HG03457 (cell line): ENCODE measurements around the gene HRH2.
"Not testable (repeated sequence)": the region's sequence is repeated elsewhere in the genome, so short reads cannot be mapped to it uniquely, and the experiment has no call there.

Experiments
- ATAC-seq: cut with Tn5 transposase; IDR thresholded peaks from one replicate; pipeline ENCODE4 v1.9.1; 2021; ENCODE audit warnings: moderate number of reproducible peaks; ENCODE audit not compliant: unreplicated experiment

The HRH2 gene

GRCh38 chr5:175657593-175658271, at the start of gene HRH2:
HRH2 (plus strand) TSS chr5:175658071; CDS start chr5:175683234, 25,163 bp downstream.
- ATAC-seq, result no peak

DNA sequence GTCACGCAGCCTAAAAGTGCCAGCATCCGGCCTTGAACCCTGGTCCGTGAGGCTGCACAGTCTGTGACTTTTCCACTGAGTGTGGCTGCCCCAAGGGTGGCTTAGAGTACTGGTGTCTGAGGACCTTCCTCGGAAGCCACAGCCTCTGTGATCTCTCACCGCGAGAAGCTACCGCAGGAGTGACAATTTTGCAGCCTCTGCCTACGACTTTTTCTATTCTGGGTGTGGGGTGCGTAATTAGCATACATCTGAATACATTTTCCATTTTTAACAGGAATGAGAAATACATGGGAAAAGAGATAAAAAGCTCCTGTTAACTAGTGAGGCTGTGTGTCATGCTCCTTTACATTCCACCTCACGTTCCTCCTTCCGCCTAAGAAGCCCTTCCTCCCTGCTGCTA, 48.3 kb upstream of the HRH2 start:
- ATAC-seq, result no peak

- no peak for ATAC-seq
Observed at GRCh38 chr5:175610381-175610780, 47.5 kb upstream of the HRH2 start.

DNA sequence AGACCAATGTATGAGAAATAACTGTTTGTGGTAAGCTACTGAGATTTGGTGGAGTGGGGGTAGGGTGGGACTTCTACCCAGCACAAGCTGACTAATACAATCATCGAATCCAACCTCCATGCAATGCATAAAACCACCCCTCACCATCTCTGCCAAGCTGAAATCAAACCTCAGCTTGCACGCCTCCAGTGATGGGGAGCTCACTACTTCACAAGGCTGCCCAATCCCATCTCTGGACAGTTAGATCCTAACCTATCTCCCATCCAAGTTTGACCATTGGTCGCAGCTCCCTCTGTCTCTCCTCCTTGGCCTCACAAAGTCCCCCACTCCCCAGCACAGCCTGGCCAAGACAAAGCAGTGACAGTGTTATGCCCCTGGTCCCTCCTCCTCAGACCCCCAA, 47.0 kb upstream of the HRH2 start:
- ATAC-seq, result no peak

- ATAC-seq, result no peak
Observed at GRCh38 chr5:175614223-175614815, 43.6 kb upstream of the HRH2 start.

GRCh38 chr5:175614861-175615260, 43.0 kb upstream of the HRH2 start:
- ATAC-seq, result no peak

DNA sequence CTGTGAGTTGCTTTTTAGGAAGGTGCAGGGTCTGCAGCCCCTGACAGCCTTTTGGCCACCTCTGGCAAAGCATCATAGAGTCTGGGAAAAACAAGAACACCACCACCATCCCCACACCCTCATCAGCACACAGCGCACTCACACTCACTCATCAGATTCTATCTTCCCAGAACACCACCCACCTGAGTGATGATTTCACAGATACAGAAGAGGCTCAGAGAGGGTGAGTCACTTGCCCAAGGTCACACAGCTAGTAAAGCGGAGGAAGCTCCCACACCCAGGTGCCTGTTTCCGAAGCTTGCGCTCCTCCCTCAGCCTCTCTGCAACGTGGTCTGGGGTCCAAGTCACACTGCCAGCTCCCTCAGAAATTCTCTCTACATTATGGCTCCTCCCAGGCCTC, 41.8 kb upstream of the HRH2 start:
- no peak for ATAC-seq

DNA sequence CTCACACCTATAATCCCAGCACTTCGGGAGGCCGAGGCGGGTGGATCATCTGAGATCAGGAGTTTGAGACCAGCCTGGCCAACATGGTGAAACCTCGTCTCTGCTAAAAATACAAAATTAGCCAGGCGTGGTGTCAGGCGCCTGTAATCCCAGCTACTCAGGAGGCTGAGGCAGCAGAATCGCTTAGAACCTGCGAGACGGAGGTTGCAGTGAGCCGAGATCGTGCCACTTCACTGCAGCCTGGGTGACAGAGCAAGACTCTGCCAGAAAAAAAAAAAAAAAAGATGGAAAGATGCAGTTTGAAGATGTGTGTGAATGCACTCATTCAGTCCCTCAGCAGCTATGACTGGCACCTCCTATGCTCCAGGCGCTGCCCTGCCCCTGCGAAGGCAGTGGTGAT, 41.3 kb upstream of the HRH2 start:
- not testable (repeated sequence) for ATAC-seq

- no peak for ATAC-seq
Observed at GRCh38 chr5:175617447-175617846, 40.4 kb upstream of the HRH2 start.

DNA sequence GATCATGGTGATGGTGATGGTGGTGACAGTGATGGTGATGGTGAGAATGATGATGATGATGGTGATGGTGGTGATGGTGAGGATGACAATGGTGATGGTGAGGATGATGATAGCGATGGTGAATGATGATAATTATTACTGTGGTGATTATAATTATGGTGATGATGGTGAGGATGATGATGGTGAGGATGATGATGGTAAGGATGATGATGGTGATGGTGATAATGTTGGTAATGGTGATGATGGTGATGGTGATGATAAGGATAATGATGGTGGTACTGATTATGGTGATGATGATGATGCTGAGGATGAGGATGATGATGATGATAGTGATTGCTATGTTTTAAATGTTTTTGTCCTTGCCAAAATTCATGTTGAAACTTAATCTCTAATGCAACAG, 37.3 kb upstream of the HRH2 start:
- no peak for ATAC-seq

DNA sequence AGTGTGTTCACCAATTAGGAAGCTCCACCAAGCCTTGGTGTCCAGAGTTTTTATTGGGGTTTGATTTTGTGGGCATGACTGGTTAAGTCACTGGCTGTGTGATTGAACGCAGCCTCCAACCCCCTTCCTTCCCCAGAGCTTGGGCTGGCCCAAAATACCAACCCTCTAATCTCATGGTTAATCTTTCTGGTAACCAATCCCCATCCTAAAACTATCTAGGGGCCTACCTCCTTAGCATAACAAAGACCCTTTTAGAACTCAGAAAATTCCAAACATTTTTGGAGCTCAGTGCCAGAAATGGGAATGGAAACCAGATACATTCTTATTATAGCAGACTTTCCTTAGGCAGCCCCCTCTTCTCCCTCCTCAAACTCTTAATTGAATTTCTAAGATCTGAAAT, 35.9 kb upstream of the HRH2 start:
- no peak for ATAC-seq

DNA sequence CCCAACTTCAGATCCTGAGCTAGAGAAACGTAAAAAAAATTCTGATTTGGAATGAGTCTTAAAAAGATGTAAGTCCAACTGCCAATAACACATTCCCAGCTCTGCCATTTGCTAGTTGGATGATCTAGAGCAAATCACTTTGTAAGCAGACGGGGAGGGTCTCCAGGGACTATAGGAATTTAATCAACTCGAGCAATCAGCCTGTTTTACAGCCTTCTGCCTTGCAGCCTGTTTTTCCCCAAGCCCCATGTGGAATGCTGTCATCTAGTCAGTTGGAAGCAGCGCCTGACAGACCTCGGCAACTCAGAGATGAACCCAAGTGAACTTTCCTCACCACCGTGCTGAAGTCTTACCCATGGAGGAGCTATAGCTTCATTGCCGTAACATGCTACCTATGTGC, 34.8 kb upstream of the HRH2 start:
- ATAC-seq, result no peak

- ATAC-seq, result no peak
Observed at GRCh38 chr5:175624316-175624715, 33.6 kb upstream of the HRH2 start.

DNA sequence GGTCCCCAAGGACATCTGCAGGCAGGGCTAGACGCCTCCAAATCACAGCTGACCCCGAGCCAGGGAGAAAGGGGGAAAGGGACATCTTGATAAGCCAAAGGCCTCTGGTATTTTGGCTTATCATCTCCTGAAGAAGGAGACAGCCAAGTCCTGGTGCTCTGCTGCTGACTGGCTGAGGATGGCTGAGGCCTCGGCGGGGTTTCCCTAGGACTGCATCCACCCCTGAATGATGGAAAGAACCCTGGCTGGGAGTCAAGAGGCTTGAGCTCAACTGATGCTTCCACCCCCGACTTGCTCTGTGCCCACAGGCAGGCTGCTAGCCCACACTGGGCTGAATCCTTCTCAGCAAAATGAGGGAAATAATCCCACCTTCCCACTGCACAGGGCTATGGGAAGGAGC, 30.9 kb upstream of the HRH2 start:
- no peak for ATAC-seq

DNA sequence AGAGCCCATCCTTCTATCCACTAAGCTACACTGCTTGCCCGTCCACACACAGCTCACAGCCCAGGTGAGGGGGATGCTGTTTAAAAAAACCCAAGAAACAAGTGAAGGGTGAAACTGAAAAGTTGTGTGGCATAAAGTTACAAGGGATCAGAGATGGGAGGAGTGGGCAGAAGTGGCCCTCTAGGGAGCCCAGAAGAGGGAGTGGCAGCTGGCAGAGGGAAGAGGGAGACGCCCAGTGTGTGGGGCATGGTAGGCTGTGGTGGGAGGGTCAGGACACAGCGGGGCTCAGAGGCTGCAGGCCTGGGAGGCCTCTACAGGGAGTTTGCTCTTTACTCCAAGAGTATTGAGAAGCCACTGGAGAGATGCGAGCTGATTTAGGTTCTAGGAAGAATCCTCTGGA, 30.1 kb upstream of the HRH2 start:
- ATAC-seq, result no peak

DNA sequence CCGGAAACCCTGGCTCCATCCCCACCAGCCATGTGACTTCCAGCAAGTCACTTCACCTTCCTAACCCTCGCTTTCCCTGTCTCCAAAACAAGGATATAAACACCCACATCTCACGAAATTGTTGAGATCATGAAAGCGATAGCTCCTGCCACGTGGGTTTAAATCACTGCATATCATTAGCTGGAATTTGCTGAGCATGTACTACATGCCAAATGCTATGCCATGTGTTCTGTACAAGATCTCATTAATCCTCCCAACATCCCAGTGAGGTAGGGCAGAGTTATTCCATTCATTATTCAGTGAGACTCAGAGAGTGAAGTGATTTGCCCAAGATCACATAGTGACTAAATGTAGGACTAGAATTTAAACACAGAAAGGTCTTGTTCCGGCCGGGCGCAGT, 29.2 kb upstream of the HRH2 start:
- ATAC-seq, result no peak

- ATAC-seq, result no peak
Observed at GRCh38 chr5:175629261-175629660, 28.6 kb upstream of the HRH2 start.

- ATAC-seq, result no peak
Observed at GRCh38 chr5:175629793-175630192, 28.1 kb upstream of the HRH2 start.

DNA sequence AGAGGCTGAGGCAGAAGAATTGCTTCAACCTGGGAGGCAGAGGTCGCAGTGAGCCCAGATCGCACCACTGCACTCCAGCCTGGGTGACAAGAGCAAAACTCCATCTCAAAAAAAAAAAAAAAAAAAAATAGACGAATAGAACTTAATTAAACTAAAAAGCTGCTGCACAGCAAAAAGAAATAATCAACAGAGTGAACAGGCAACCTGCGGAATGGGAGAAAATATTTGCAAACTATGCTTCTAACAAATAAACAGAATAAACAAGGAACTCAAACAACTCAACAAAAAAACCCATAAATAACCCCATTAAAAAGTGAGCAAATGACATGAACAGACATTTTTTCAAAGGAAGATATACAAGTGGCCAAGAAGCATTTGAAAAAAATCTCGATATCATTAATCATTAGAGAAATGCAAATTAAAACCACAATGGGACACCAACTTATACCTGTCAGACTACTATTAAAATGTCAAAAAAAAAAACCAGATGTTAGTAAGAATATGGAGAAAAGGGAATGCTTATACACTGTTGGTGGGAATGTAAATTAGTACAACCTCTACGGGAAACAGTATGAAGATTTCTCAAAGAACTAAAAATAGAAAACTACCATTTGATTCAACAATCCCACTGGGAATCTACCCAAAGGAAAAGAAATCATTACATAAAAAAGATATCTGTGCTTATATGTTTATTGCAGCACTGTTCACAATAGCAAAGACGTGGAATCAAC, 21.9 kb upstream of the HRH2 start:
- no peak for ATAC-seq

- ATAC-seq, result no peak
Observed at GRCh38 chr5:175638305-175638704, 19.6 kb upstream of the HRH2 start.

- ATAC-seq, result no peak
Observed at GRCh38 chr5:175640106-175640775, 17.6 kb upstream of the HRH2 start.

DNA sequence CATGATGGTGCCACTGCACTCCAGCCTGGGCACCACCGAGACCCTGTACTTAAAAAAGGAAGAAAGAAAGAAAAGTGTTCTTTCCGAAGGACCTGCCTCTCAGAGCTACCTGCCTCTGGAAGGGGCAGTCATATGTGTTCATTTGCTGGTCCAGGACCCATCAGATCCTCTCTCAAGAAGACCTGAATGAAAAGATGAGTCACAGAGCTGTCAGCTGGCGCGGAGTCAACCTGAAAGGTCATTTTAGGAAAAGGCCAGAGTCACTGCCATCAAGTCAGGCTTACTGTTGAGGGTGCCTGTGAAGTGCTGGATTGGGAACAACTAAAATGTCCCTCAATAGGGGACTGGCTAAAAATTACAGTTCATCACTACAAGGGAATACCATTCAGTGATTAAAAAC, 14.9 kb upstream of the HRH2 start:
- no peak for ATAC-seq
